Kidney epithelial cell (primary cell): ENCODE results near the gene MSTO1. TPM values are rescaled to one million over a fixed set of nuclear protein-coding genes. Genes with fewer than 3 reads are reported as not detected.
"Not testable (repeated sequence)": the region's sequence is repeated elsewhere in the genome, so short reads cannot be mapped to it uniquely, and the experiment has no call there.

Experiments used
- DNase-seq: peaks from one replicate; pipeline ENCODE4 v3.0.0-alpha.2; 2010; ENCODE audit warnings: low read depth
- H3K27me3 ChIP-seq: 2 replicates; pipeline ENCODE4 v1.6.0; 2011; ENCODE audit warnings: low read length; ENCODE audit not compliant: control insufficient read depth, insufficient read depth
- H3K36me3 ChIP-seq: 2 replicates; pipeline ENCODE4 v1.5.1; 2011; ENCODE audit warnings: low read length; ENCODE audit not compliant: control insufficient read depth, insufficient read depth
- H3K4me3 ChIP-seq: 2 replicates; pipeline ENCODE4 v1.5.1; 2011; ENCODE audit warnings: low read depth, mild to moderate bottlenecking, control low read depth, low read length
- total RNA-seq: library from RNA; depleted of rRNA; stranded (reverse); fragments of >200 nt; gene quantifications from 2 replicates; pipeline ENCODE4 v1.2.3, GENCODE V29; 2015
- TF ChIP-seq, protein P1 (sequence below): IDR thresholded peaks from 2 replicates; pipeline ENCODE4 v1.5.1; 2011; ENCODE audit warnings: mild to moderate bottlenecking, moderate library complexity, low read length, control low read depth, inconsistent platforms; ENCODE audit not compliant: insufficient read depth, poor library complexity, severe bottlenecking

Gene MSTO1
- total RNA-seq, result 12.3 and 21.0 TPM in 2 replicates

DNA sequence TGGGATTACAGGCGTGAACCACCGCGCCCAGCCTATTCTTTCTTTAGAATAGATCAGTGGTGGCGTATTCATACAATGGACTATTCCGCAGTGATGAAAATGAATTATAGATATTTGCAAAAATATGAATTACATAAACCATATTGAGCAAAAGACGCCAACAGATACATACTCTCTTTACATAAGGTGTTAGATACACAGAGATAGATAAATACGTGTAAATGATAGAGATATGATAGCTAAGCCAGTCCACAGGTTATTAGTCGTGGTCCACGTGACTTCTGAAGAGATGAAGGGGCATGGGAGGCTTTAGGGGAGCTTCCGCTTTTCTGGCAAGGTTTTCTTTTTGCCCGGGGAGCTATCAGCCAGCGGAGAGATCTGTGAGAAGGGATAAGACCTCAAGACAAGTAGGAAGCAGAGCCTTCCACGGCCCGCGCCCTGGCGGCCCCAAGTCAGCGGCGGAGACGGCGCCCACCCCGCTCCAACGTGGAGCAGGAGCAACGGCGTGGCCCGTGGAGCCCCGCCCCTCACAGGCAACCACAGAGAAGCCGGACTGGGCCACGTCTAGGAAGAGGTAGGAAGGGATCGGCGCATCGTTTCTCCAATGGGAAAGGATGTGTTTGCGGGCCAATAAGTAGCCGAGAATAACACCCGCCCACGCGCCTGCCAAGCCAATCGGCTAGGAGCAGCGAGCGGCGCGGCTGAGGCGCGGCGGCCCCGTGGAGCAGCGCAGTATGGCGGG, at the start of gene MSTO1:
Gene MSTO1 (plus strand): TSS at position 704 of the 742 bp plus-strand sequence. CDS start 31 bp downstream, at position 735.
- DNase-seq, result peak; percentile 95
- TF ChIP-seq, protein P1, sequence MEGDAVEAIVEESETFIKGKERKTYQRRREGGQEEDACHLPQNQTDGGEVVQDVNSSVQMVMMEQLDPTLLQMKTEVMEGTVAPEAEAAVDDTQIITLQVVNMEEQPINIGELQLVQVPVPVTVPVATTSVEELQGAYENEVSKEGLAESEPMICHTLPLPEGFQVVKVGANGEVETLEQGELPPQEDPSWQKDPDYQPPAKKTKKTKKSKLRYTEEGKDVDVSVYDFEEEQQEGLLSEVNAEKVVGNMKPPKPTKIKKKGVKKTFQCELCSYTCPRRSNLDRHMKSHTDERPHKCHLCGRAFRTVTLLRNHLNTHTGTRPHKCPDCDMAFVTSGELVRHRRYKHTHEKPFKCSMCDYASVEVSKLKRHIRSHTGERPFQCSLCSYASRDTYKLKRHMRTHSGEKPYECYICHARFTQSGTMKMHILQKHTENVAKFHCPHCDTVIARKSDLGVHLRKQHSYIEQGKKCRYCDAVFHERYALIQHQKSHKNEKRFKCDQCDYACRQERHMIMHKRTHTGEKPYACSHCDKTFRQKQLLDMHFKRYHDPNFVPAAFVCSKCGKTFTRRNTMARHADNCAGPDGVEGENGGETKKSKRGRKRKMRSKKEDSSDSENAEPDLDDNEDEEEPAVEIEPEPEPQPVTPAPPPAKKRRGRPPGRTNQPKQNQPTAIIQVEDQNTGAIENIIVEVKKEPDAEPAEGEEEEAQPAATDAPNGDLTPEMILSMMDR, result no peak
- Histone ChIP-seq H3K27me3 (no peaks in the 10 kb centered on the region), H3K36me3 (no peaks in the 10 kb centered on the region), H3K4me3 (peak within 1 kb of the TSS; percentile 52)

DNA sequence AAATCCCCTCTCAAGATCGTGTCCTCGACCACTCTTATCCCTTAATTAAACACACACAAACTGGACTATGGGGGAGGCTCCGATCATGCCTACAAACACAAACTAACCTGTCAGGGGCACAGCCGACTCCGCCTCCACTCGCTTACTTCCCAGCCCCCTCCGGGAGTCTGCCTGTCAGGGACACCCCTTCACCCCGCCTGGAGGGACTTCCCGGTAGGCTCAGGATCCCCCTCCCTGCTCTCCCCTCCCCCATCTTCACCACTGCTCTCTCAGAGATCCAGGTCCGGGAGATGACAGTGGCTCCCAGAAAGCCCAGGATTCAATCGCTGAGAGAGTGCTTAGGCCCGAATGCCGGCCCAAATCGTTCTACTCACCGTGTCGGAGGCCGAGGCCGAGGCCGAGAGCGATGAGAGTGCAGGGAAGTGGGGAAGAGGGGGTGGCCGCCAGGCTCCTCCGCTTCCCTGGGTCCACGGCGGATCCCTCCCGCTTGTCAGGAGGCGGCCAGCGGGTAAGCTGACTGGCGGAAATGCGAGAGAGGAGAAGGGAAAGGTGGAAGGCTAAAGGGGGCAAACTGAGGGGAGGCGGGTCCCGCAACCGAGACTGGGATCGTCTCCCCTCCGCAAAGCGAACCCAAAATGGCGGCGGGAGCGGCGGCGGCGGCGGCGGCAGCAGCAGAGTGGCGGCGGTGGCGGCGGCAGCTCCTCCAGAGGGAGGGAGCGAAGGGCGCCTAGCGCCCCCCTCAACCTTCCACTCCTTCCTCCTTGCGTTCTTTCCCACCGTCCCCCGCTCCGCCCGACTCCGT, 48.0 kb upstream of the MSTO1 start:
- peak overlapping the region; percentile 68 for H3K4me3 ChIP-seq
- H3K36me3 ChIP-seq, H3K27me3 ChIP-seq, DNase-seq: not testable (repeated sequence)

DNA sequence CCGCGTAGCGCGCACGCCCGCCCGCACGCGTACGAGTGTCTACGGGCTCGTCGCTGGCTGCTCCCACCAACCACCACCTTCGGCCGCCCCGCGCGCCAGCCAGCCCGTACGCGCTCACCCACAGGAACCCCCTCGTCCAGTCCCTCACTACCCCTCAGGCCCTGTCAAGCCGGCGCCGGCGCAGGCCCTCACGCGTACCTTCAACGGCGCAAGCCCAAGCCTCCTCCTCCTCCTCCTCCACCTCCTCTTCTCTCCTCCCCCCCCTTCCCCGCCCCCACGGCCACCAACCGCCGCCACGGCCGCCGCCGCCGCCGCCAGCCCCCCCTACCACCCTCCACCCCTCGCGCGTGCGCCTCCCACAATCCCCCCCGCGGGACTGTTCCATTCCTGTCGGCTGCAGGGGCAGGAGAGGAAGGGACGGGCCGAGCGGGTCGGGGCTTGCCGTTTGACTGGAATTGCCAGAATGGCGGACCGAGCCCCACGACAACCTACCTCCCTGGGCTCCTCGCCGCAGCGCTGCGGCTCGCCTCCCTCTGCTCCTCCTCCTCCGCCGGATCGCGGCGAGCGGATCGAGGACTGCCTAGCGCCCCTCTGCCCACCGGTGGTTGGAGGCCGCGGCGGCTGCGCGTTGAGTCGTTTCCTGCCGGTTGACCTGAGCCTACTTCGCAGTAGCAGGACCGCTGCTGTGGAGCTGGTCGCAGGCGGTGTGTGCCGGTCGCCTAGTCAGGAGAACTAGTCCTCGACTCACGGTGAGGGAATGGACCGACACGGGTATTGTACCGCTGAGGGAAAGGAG, 47.2 kb upstream of the MSTO1 start, which contains the start of gene ASH1L:
Gene ASH1L (minus strand): TSS at position 223 of the 796 bp plus-strand sequence. CDS start 41,284 bp downstream, outside the sequence.
- H3K27me3 ChIP-seq, result no peaks in the 10 kb centered on the region
- no peaks in the 10 kb centered on the region for H3K36me3 ChIP-seq
- peak; percentile 41 for DNase-seq
- H3K4me3 ChIP-seq, result peak within 1 kb of the TSS; percentile 68
- TF ChIP-seq, protein P1, result no peak

DNA sequence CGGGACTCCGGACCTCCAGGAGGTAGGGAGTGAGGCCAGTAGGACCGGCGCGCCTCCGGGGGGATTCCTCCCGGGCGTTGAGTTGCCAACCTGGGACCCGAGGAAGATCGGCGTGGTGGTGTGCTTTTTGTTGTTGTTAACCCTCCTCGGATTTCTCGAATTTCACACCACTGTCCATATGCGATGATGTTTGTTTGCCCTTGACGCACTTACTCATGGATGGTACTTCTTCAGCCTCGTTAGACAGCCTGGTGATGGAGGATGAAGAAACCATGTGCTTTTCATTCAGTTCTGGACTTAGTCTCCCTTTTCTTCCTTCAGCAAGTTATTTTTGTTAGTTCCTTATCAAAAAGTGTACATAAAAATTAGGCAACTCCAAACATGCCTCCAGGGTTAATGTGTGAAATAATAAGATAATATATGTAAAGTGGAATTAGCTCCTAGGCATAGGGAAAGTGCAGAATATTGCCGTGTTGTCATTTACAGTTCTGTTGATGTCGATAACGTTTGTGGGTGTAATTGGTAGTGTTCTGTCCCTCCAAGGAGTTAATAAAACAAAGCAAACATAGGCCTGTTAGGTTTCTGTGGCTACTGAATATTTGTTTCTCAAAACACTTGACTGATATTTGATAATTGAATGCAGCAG, 46.5 kb upstream of the MSTO1 start:
- not testable (repeated sequence) for DNase-seq, H3K27me3 ChIP-seq, H3K36me3 ChIP-seq
- peak overlapping the region; percentile 68 for H3K4me3 ChIP-seq

DNA sequence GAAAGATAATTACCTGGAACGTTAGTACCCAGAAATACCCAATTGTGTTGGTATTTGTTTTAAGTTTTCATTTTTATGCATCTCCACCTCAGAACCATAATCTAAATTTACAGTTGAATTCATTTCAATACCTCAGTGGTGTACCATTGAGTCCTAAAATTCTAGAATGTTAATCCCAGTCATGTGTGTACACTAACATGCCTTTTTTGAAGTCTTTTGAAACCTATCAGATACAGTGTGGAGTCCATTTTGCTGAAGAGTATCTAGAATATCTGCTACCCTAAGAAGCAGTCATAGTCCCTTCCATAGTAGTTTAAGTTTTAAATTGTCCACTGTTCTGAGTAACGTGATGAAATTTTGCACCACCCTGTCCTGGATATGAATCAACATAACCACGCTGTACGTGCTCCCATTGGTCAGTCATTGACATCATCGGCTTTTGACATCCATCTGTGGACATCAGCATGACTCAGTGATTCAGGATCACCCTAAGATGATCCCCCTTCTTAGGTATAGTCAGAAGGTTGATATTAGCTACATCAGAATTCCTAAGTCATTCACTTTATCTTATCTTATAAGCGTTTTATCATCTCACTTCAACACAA, 39.9 kb upstream of the MSTO1 start:
- H3K27me3 ChIP-seq, result no peaks in the 10 kb centered on the region
- TF ChIP-seq, protein P1, result no peak
- H3K4me3 ChIP-seq, result no peak overlapping the region
- no peak for DNase-seq
- H3K36me3 ChIP-seq, result no peaks in the 10 kb centered on the region

DNA sequence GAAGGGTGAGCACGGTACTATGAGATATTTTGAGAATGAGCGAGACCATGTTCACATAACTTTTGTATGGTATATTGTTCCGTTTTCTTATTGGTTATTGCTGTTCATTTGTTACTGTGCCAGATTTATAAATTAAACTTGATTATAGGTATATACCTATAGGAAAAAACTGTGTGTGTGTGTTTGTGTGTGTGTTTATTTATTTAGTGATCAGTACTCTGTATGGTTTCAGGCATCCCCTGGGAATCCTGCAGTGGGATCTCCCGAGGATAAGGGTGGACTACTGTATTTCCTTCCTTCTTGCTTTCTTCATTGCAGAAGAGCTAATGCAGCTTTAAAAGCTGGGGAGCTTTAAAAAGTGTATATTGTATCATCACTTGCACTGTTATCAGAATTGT, 39.4 kb upstream of the MSTO1 start:
- TF ChIP-seq, protein P1, result no peak
- no peak overlapping the region for H3K4me3 ChIP-seq
- no peaks in the 10 kb centered on the region for H3K36me3 ChIP-seq
- no peak for DNase-seq
- H3K27me3 ChIP-seq, result no peaks in the 10 kb centered on the region
